OCI-LY7 (cell line): ENCODE data around the gene SLC12A8. TPM values are rescaled to one million over a fixed set of nuclear protein-coding genes. Genes with fewer than 3 reads are reported as not detected.

Experiments used
- BruUV-seq: library from RNA; stranded (reverse); fragments of 400-500 nt; replicated peaks from 2 replicates; lab custom pipeline; 2021; lab: Mats Ljungman, UMichigan
- CTCF ChIA-PET: fragments of 300-600 bp; sonication (Branson Sonifier 250); formaldehyde crosslinking; loops from one replicate; lab custom pipeline; 2022; ENCODE audit warnings: antibody characterized with exemption; ENCODE audit not compliant: unreplicated experiment; lab: Charles Lee
- POLR2A ChIA-PET: fragments of 300-600 bp; sonication (Branson Sonifier 250); formaldehyde crosslinking; loops from one replicate; lab custom pipeline; 2022; ENCODE audit warnings: antibody characterized with exemption; lab: Charles Lee
- DNase-seq: peaks from one replicate; pipeline ENCODE4 v3.0.0-alpha.2; 2015; ENCODE audit warnings: low spot score
- H2AFZ ChIP-seq: fragments of 200-600 bp; sonication (generic), shearing (Covaris generic); 2 replicates; pipeline ENCODE4 v1.6.1; 2014; ENCODE audit warnings: mild to moderate bottlenecking, antibody characterized with exemption, low read length, moderate library complexity
- H3K27ac ChIP-seq: fragments of 200-600 bp; sonication (generic); 2 replicates; pipeline ENCODE4 v1.5.1; 2014; ENCODE audit warnings: mixed run types, low read depth, mild to moderate bottlenecking, moderate library complexity, low read length, inconsistent platforms; ENCODE audit not compliant: poor library complexity, severe bottlenecking
- H3K36me3 ChIP-seq: fragments of 200-600 bp; sonication (generic); 2 replicates; pipeline ENCODE4 v1.6.1; 2014; ENCODE audit warnings: mild to moderate bottlenecking, antibody characterized with exemption, low read length, moderate library complexity, mixed read lengths; ENCODE audit not compliant: insufficient read depth
- H3K4me1 ChIP-seq: fragments of 200-600 bp; sonication (generic); 2 replicates; pipeline ENCODE4 v1.5.1; 2014; ENCODE audit warnings: mild to moderate bottlenecking, low read length; ENCODE audit not compliant: insufficient read depth, poor library complexity, severe bottlenecking
- H3K4me2 ChIP-seq: fragments of 200-600 bp; sonication (generic); 2 replicates; pipeline ENCODE4 v1.6.1; 2014; ENCODE audit warnings: mild to moderate bottlenecking, low read length
- H3K4me3 ChIP-seq: fragments of 200-600 bp; sonication (generic); 2 replicates; pipeline ENCODE4 v1.5.1; 2014; ENCODE audit warnings: mild to moderate bottlenecking, low read depth, low read length; ENCODE audit not compliant: poor library complexity, severe bottlenecking
- H3K79me2 ChIP-seq: fragments of 200-600 bp; sonication (generic); 2 replicates; pipeline ENCODE4 v1.6.1; 2016; ENCODE audit warnings: low read depth, mild to moderate bottlenecking, low read length, moderate library complexity, mixed read lengths; ENCODE audit not compliant: insufficient read depth
- H3K9me2 ChIP-seq: fragments of 200-600 bp; sonication (generic); 2 replicates; pipeline ENCODE4 v1.6.1; 2016; ENCODE audit warnings: mild to moderate bottlenecking, low read length, mixed read lengths; ENCODE audit not compliant: insufficient read depth
- H3K9me3 ChIP-seq: fragments of 200-600 bp; sonication (generic); 2 replicates; pipeline ENCODE4 v1.6.1; 2014; ENCODE audit warnings: mild to moderate bottlenecking, mixed run types, low read length, mixed read lengths
- H4K20me1 ChIP-seq: fragments of 200-600 bp; sonication (generic); 2 replicates; pipeline ENCODE4 v1.6.1; 2014; ENCODE audit warnings: mild to moderate bottlenecking, antibody characterized with exemption, low read length, moderate library complexity, mixed read lengths; ENCODE audit not compliant: insufficient read depth
- EZH2phosphoT487 ChIP-seq: fragments of 200-600 bp; sonication (generic); IDR thresholded peaks from 2 replicates; pipeline ENCODE4 v1.6.1; 2018; ENCODE audit warnings: low read depth, borderline replicate concordance, mild to moderate bottlenecking, mixed run types, antibody characterized with exemption, low read length, moderate library complexity, mixed read lengths
- intact Hi-C: fragments of 100-400 bp; cut with micrococcal nuclease; formaldehyde crosslinking; loops from one replicate; pipeline ENCODE4 v1.10.0; 2022; ENCODE audit not compliant: unreplicated experiment
- total RNA-seq, 2 experiments: library from RNA; depleted of rRNA in 1 of 2; stranded (reverse); fragments of >200 nt in 1 of 2; shearing (Covaris generic) in 1 of 2; gene quantifications; 2 replicates each; pipeline ENCODE4 v1.2.3, GENCODE V29; 2014 to 2022
- TF ChIP-seq, protein P1 (sequence below): fragments of 200-600 bp; sonication (generic); conservative IDR thresholded peaks from 2 replicates; pipeline ENCODE4 v1.5.1; 2014; ENCODE audit warnings: mild to moderate bottlenecking, antibody characterized with exemption, low read length, moderate library complexity, mixed read lengths

Gene SLC12A8
- total RNA-seq, 2 experiments from 2014 or later, result 0.84 to 1.0 TPM

DNA sequence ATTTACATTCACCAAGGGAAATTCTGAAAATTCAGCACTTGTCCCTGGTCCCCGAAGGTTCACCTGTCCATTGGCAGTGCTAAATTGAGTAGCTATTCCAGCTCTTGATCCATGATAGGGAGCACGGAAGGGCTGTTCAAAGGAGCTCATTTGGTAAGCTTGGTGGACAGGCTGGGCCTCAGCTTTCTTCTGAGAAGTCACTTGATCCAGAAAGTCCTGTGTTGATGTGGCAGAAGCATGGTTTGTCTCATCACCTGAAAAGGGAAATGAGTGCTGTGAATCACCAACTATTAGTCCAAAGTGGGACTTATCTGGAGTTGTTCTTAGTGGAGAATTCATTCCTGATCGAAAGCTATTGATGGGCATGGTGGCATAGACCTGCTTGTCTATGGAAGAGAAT, 19.9 kb upstream of the SLC12A8 start:
- ChIA-PET POLR2A (interaction anchor here (0.6 to 1.5 kb wide), 3 partner anchors 9 to 149 kb away, joined by 3 to 4 read pairs (median 3); no protein-coding TSS in a partner anchor), CTCF (no interaction called here)
- no peak for DNase-seq
- Histone ChIP-seq H4K20me1 (no peaks in the 10 kb centered on the region), H3K4me3 (no peak overlapping the region), H3K4me1 (no peaks in the 10 kb centered on the region), H3K9me3 (no peaks in the 10 kb centered on the region), H3K36me3 (peaks cover 24% of the 10 kb centered on the region), H3K4me2 (no peak overlapping the region), H3K79me2 (no peaks in the 10 kb centered on the region), H2AFZ (no peak overlapping the region), H3K27ac (no peak overlapping the region), H3K9me2 (no peaks in the 10 kb centered on the region)
- no TSS peak for BruUV-seq
- TF ChIP-seq, protein P1, sequence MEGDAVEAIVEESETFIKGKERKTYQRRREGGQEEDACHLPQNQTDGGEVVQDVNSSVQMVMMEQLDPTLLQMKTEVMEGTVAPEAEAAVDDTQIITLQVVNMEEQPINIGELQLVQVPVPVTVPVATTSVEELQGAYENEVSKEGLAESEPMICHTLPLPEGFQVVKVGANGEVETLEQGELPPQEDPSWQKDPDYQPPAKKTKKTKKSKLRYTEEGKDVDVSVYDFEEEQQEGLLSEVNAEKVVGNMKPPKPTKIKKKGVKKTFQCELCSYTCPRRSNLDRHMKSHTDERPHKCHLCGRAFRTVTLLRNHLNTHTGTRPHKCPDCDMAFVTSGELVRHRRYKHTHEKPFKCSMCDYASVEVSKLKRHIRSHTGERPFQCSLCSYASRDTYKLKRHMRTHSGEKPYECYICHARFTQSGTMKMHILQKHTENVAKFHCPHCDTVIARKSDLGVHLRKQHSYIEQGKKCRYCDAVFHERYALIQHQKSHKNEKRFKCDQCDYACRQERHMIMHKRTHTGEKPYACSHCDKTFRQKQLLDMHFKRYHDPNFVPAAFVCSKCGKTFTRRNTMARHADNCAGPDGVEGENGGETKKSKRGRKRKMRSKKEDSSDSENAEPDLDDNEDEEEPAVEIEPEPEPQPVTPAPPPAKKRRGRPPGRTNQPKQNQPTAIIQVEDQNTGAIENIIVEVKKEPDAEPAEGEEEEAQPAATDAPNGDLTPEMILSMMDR, result no peak
- no peak for TF ChIP-seq EZH2phosphoT487
- intact Hi-C loops, result no loop called here

DNA sequence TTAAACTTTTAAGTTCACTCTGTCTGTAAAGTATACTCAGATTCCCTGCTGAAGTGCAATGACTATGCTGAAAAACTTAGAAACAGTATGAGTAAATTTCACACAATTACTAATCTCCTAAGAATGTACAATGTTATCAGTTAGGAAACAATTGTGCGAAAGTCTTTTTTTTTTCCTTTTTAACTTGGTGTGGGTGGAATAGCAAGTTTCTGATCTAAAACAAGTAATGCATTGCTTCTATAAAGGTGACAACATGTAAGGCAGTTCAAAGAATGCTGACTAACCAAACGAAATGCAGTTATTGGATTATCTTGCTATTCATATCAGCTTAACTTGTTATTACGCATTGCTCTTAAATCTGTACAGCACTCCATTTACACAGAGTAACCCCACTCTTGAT, 19.3 kb upstream of the SLC12A8 start:
- no peak for TF ChIP-seq EZH2phosphoT487
- TF ChIP-seq, protein P1, result no peak
- no peak for DNase-seq
- no peak overlapping the region for H2AFZ ChIP-seq
- H3K9me3 ChIP-seq, result no peaks in the 10 kb centered on the region
- BruUV-seq, result no TSS peak
- H3K36me3 ChIP-seq, result peaks cover 24% of the 10 kb centered on the region
- H3K4me1 ChIP-seq, result no peaks in the 10 kb centered on the region
- no peaks in the 10 kb centered on the region for H3K9me2 ChIP-seq
- no peaks in the 10 kb centered on the region for H3K79me2 ChIP-seq
- H4K20me1 ChIP-seq, result no peaks in the 10 kb centered on the region
- H3K4me2 ChIP-seq, result no peak overlapping the region
- intact Hi-C loops, result no loop called here
- no peak overlapping the region for H3K4me3 ChIP-seq
- H3K27ac ChIP-seq, result no peak overlapping the region
- ChIA-PET CTCF (no interaction called here), POLR2A (interaction anchor here (0.6 to 1.5 kb wide), 3 partner anchors 9 to 299 kb away, joined by 3 read pairs; no protein-coding TSS in a partner anchor)

DNA sequence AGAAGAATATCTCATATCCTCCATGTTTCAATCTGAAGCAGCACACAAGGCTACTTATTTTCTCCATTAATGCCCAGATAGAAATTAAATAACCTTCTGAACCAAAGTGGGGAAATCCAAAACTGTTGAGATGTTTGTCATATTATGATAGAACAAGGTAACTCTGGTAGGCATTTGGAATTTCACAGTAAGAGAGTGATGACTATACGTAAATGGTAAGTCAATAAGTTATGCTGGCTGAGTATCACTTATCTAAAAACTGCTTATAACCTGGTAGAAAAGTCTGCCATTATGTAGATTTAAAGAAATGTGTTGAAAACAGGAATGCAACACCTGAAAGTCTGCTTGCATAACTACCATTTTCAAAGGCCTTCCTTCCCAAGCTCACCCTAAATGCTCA, 17.2 kb upstream of the SLC12A8 start:
- Histone ChIP-seq H3K9me2 (no peaks in the 10 kb centered on the region), H3K9me3 (no peaks in the 10 kb centered on the region), H3K4me3 (no peak overlapping the region), H4K20me1 (no peaks in the 10 kb centered on the region), H3K79me2 (no peaks in the 10 kb centered on the region), H3K27ac (no peak overlapping the region), H2AFZ (no peak overlapping the region), H3K4me1 (no peaks in the 10 kb centered on the region), H3K4me2 (no peak overlapping the region), H3K36me3 (peaks cover 24% of the 10 kb centered on the region)
- BruUV-seq, result no TSS peak
- no peak for DNase-seq
- TF ChIP-seq, protein P1, result no peak
- no peak for TF ChIP-seq EZH2phosphoT487
- CTCF ChIA-PET, result no interaction called here
- intact Hi-C loops, result no loop called here
- POLR2A ChIA-PET, result no interaction called here
